AG20443 (cell line): ENCODE measurements around the gene MACF1.

Source experiments
- DNase-seq: peaks from one replicate; pipeline ENCODE4 v3.0.0; 2012; ENCODE audit warnings: low spot score, mixed read lengths

Gene MACF1

DNA sequence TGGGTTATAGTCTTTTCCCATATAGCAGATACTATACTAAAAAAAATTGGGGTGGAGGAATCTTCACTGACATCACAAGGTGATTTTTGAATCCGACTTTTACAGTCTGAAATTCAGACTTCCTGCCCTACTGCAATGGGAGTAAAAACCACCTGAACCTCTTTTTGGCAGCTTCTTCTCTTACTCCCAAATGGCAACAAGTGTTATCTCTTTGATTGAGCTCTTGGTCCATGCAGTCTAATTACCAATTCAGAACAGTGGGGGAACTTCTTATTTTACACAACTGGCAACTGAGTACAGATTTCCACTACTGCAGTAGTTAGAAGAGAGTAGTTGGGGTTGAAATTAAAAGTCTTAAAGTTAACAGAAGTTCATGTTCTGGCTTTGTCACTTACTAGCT is 62.3 kb downstream of the MACF1 start:
- no peak for DNase-seq

GRCh38 chr1:39268112-39268581 is 63.7 kb downstream of the MACF1 start:
- DNase-seq, result peak; percentile 77

- DNase-seq, result no peak
These were observed 64.4 kb downstream of the MACF1 start for GRCh38 chr1:39268906-39269305.

- no peak for DNase-seq
These were observed 64.9 kb downstream of the MACF1 start for GRCh38 chr1:39269349-39269748.

- peak; percentile 40 for DNase-seq
These were observed 65.4 kb downstream of the MACF1 start for GRCh38 chr1:39269791-39270342.

GRCh38 chr1:39270368-39270767 is 65.9 kb downstream of the MACF1 start:
- DNase-seq, result no peak

DNA sequence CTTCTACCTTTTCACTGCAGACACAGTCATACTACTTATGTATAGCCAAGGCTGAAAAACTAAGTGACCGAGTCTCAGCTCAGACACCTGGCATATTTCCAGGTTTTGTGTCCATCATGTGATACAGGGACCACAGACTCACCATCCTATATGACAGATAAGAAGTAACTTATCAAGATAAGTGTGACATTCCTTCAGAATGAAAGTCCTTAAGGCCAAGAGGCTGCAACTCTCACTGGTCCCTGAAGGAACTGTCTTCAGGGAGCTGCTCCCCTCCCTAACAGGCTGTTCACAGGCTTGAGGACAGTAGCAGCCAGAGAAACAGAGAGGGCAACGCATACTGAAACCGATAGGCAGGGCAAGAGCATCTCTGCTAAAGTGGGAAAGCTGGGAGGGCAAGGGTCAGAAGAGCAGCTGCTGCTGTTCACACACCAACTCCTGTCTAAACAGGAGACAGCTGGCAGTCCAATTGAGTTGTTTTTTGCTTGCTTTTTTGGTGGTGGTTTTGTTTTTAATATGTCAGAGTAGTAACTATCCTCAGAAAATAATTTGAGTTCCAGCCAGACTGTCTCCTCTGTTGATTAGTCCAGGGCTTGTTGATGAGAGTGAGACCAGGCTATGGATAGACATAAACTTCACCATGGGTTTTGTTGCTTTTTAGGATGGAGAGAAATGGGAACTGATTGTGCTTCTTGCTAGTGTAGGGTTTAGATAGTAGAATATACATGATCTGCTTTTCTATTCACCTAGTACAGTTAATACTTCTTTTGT is 67.7 kb downstream of the MACF1 start:
- no peak for DNase-seq

DNA sequence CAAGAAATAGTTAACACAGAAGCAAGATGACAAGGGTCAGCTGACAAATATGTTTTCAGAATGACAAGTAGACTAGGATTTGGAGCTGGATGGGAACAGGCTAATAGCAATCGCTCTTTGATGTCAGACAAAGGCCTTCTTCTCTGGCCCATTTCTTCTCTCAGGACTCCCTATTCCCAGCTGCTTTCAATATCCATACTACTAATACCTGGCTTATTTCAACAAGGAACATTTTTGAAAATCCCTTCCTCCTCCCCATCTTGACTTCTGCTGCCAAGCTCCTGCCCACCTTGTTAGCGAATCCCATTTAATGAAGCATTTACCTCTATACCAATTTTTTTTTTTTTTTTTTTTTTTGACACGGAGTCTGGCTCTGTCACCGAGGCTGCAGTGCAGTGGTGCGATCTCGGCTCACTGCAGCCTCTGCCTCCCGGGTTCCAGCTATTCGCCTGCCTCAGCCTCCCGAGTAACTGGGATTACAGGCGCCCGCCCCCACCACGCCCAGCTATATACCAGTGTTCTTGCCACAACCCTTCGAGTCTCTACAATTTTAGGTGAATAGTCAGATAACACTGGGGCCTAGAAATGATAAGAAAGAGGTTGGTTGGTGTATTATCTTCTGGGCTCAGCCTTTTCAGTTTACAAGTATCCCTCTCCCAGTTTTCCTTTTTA is 68.4 kb downstream of the MACF1 start:
- DNase-seq, result no peak

DNA sequence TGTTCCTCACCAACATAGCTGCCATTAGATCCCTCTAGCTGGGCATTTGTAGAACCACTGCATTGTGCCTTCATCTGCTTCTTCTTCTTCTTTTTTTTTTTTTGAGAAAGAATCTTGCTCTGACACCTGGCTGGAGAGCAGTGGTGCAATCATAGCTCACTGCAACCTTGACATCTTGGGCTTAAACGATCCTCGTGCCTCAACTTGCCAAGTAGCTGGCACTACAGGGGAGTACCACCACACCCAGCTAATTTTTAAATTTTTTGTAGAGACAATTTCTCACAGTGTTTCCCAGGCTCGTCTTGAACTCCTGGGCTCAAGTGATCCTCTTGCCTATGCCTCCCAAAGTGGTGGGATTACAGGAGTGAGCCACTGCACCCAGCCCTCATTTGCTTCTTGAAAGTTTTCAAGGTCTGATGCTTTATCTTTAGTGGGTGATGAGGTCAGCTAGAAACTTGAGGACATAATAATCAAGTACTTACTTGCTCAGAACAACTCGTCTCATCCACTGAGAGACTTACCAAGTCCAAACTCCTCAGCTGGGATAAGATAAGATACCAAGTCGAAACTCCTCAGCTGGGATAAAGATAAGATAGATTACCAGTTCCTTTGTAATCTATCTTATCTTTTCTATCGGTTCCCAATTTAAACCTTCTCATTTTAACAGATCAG is 71.5 kb downstream of the MACF1 start:
- no peak for DNase-seq

DNA sequence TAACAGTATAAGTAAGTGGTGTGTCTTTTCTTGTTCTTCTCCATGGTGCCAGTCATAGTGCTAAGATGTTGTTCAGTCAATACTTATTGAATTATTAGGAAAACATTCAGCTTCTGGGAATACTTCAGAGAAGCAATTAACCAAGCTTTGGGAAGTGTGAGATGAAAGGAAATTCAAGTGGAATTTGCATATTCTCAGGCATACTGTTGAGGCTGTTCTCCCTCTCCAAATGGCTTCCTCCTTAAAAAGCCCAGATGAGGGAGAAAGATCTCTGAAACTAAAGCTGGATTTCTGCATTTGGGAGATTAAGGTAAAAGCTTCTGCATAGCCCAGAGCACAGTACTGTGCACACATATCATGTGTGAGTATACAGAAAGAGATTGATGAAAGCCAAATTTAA is 73.4 kb downstream of the MACF1 start:
- no peak for DNase-seq

- no peak for DNase-seq
These were observed 78.2 kb downstream of the MACF1 start for GRCh38 chr1:39282537-39283216.

DNA sequence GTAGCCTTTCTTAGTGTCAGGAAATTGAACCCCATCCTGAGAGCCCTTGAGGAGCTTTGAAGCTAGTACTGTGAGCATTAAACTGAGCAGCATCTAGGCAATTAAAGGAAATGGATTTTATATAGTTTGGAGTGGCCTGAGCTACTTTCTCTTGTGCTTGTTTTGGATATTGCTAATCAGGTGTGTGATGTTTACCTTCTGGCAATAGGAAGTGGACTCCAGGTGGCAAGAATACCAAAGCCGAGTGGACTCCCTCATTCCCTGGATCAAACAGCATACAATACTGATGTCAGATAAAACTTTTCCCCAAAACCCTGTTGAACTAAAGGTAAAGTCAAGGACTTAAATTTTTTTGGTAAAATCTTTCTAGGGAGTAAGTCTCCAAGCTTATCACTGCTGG is 79.4 kb downstream of the MACF1 start:
- DNase-seq, result no peak

GRCh38 chr1:39287541-39287940 is 83.0 kb downstream of the MACF1 start:
- no peak for DNase-seq

- no peak for DNase-seq
These were observed 84.4 kb downstream of the MACF1 start for GRCh38 chr1:39288735-39289465.

DNA sequence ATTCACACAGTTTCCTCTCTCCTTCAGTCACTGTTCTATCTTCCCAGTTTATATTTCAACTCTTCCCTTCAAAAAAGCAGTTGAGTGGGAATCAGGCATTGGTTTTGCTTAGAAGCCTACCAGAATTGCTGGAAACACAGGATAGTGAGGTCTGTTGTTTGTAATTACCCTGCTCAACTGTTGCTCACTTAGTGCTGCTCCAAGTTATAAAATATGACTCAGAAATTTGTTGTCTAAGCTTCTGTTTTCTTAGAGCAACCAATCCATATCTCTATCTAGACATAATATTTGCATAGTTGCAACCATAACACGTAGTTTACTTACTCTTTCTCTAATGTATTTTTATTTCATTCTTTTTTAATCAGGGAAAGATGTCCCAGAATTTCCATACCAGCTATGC is 87.9 kb downstream of the MACF1 start:
- DNase-seq, result no peak

DNA sequence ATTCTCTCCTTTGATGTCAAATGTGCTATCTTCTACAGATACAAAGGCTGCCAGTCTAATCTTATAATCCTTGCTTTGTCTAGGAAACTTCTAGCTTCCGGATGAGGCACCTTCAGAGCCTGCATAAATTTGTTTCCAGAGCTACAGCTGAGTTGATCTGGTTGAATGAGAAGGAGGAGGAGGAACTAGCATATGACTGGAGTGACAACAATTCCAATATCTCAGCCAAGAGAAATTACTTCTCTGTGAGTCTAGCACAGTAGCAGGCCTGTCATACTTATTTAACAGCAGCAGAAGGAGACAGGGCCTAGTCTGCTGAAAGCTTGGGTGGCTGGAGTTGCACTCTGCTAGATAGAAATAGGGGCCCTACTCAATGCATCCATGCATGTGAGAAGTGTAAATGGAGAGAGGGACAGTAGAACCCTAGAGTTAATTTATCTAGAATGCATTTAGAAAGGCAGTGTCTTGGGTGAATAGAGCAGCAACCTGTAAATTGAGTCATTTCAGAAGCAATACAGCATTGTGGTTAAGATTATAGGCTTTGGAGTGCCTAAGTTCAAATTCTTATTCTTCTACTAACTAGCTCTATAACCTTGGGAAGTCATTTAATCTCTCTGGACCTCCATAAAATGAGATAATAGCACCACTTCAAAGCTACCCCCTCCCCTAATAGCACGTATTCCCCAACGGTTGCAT is 89.0 kb downstream of the MACF1 start:
- DNase-seq, result peak; percentile 31

- no peak for DNase-seq
These were observed 90.0 kb downstream of the MACF1 start for GRCh38 chr1:39294531-39294930.

DNA sequence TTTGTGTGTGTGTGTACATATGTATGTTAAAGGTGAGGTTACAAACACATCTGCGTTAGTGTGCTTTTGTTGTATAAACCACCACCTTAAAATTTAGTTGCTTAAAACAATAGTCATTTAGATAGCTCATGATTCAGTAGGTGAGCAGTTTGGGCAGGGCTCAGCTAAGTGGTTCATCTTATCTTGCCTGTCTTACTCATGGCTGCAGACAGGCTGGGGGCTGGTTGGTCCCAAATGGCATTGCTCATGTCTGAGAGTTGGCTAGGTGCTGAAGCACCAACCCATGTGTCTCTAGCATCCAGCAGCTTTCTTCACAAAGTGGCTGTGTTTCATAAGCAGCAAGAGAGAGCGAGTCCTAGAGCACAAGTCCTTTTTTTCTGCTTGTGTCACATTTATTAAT is 91.4 kb downstream of the MACF1 start:
- DNase-seq, result no peak

DNA sequence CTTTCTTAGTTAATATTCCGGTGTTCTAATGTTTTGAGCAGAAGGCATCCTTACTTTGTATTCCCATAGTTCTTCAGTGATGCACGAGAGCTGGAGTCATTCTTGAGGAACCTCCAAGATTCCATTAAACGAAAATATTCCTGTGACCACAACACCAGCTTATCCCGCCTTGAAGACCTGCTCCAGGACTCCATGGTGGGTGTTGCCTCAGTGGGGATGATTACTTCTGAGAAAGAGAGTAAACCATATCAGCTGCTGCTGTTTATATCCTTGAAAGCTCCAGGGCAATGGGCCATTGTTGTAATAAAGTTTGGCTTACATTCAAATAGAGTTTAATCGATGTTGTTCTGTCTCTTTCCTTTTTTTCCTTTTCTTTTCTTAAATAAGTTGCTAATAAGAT is 93.1 kb downstream of the MACF1 start:
- DNase-seq, result peak; percentile 54

- no peak for DNase-seq
These were observed 97.1 kb downstream of the MACF1 start for GRCh38 chr1:39301606-39302005.

- no peak for DNase-seq
These were observed 101.1 kb downstream of the MACF1 start for GRCh38 chr1:39305555-39305954.
